CD1c-positive myeloid dendritic cell (primary cell): ENCODE data around the gene SMCHD1.
"Not testable (repeated sequence)": the region's sequence is repeated elsewhere in the genome, so short reads cannot be mapped to it uniquely, and the experiment has no call there.

Experiments used
- DNase-seq: peaks from one replicate; pipeline ENCODE4 v3.0.0-alpha.2; 2016; ENCODE audit errors: extremely low spot score

The SMCHD1 gene

GRCh38 chr18:2852460-2852859 is 196.9 kb downstream of the SMCHD1 start:
- DNase-seq = not testable (repeated sequence)

- no peak for DNase-seq
Observed at GRCh38 chr18:2853173-2853925, 197.8 kb downstream of the SMCHD1 start.

DNA sequence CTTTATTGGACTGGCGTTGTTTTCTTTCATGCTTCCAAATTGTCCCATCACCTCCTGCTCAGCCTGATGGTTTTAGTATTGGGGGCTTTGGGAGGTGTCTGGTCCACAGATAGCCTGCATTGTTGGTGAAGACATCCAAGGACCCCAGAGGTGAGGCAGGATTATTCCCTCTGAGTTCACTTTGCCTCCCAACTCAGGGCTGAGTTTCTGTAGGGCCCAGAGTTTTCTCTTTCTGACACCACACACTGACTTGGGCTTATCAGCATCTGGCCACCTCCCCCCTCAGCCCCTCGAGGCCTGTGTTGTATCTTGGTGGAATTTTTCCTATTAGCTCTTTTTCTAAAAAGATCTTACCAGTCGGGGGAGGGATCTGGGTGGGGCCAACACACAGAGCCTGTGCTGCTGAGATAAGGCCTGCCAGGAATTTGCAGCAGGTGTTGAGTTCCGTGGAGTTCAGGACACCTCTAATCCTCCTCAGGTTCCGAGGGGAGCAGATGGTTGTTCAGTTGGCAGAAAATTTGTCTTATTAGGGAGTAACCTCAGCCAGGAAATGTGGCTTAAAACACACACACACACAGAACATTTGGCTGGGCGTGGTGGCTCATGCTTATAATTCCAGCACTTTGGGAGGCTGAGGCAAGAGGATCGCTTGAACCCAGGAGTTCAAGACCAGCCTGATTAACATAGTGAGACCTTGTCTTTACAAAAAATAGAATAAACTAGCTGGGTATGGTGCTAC is 198.6 kb downstream of the SMCHD1 start:
- DNase-seq = no peak
